HPDE6-E6E7 (cell line): ENCODE measurements around the gene LRRC41.
"Not testable (repeated sequence)": the region's sequence is repeated elsewhere in the genome, so short reads cannot be mapped to it uniquely, and the experiment has no call there.

ENCODE experiments used
- DNase-seq: peaks from one replicate; pipeline ENCODE4 v3.0.0; 2011; ENCODE audit warnings: missing footprints; ENCODE audit errors: extremely low spot score

The LRRC41 gene

GRCh38 chr1:46303038-46303871, at the start of gene LRRC41, which contains the start of gene UQCRH:
LRRC41 (minus strand) TSS chr1:46303616; CDS start chr1:46303322, 294 bp downstream.
UQCRH (plus strand) TSS chr1:46303698; CDS start chr1:46303767, 69 bp downstream.
- peak; percentile 94 for DNase-seq

- DNase-seq: no peak
These were observed 48.9 kb upstream of the LRRC41 start for GRCh38 chr1:46352363-46352762.

GRCh38 chr1:46345281-46345680, 41.9 kb upstream of the LRRC41 start:
- no peak for DNase-seq

- no peak for DNase-seq
These were observed 41.1 kb upstream of the LRRC41 start for GRCh38 chr1:46344481-46344880.

GRCh38 chr1:46343705-46344104, 40.3 kb upstream of the LRRC41 start:
- DNase-seq: no peak

- no peak for DNase-seq
These were observed 39.9 kb upstream of the LRRC41 start for GRCh38 chr1:46343351-46343695.

- DNase-seq: no peak
These were observed 39.4 kb upstream of the LRRC41 start for GRCh38 chr1:46342677-46343350.

- no peak for DNase-seq
These were observed 38.8 kb upstream of the LRRC41 start for GRCh38 chr1:46342084-46342656.

- no peak for DNase-seq
These were observed 38.0 kb upstream of the LRRC41 start for GRCh38 chr1:46341222-46342083.

- DNase-seq: peak; percentile 90
These were observed 37.2 kb upstream of the LRRC41 start, which contains the start of gene NSUN4 for GRCh38 chr1:46340404-46341221. NSUN4 (plus strand) TSS chr1:46340807; CDS start chr1:46340827, 20 bp downstream.

- not testable (repeated sequence) for DNase-seq
These were observed 34.0 kb upstream of the LRRC41 start for GRCh38 chr1:46337409-46337808.

- no peak for DNase-seq
These were observed 31.7 kb upstream of the LRRC41 start for GRCh38 chr1:46335081-46335480.

- DNase-seq: no peak
These were observed 30.6 kb upstream of the LRRC41 start for GRCh38 chr1:46334030-46334384.

GRCh38 chr1:46333300-46334029, 30.0 kb upstream of the LRRC41 start:
- peak; percentile 61 for DNase-seq

GRCh38 chr1:46331786-46332540, 28.5 kb upstream of the LRRC41 start:
- DNase-seq: not testable (repeated sequence)

- DNase-seq: not testable (repeated sequence)
These were observed 27.0 kb upstream of the LRRC41 start for GRCh38 chr1:46330381-46330780.

- not testable (repeated sequence) for DNase-seq
These were observed 26.4 kb upstream of the LRRC41 start for GRCh38 chr1:46329807-46330206.

GRCh38 chr1:46328182-46328581, 24.8 kb upstream of the LRRC41 start:
- not testable (repeated sequence) for DNase-seq
